GM23338 (cell line): ENCODE data around the gene SLC22A4. TPM values are rescaled to one million over a fixed set of nuclear protein-coding genes. Genes with fewer than 3 reads are reported as not detected.

Experiments
- ATAC-seq: fragments of 200-7000 bp; cut with Tn5 transposase; 3 replicates; pipeline ENCODE4 v1.9.1; 2020
- DNase-seq: peaks from one replicate; pipeline ENCODE4 v3.0.0-alpha.2; 2015; ENCODE audit warnings: low spot score
- H2AFZ ChIP-seq: fragments of 200-600 bp; sonication (generic); 2 replicates; pipeline ENCODE4 v1.8.0; 2016; ENCODE audit warnings: antibody characterized with exemption, mild to moderate bottlenecking, moderate library complexity
- H3F3A ChIP-seq: fragments of 200-600 bp; sonication (generic); replicated peaks from 2 replicates; pipeline ENCODE4 v1.8.0; 2017; ENCODE audit warnings: antibody characterized with exemption, mixed run types, low read depth
- H3K27ac ChIP-seq: fragments of 200-600 bp; sonication (generic); 2 replicates; pipeline ENCODE4 v1.6.1; 2016; ENCODE audit warnings: low read depth
- H3K27me3 ChIP-seq: fragments of 200-600 bp; sonication (generic); 2 replicates; pipeline ENCODE4 v1.8.0; 2016; ENCODE audit warnings: mild to moderate bottlenecking, mixed run types, moderate library complexity; ENCODE audit not compliant: insufficient read depth
- H3K36me3 ChIP-seq: fragments of 200-600 bp; sonication (generic); 2 replicates; pipeline ENCODE4 v1.8.0; 2016; ENCODE audit warnings: mild to moderate bottlenecking; ENCODE audit not compliant: insufficient read depth
- H3K4me1 ChIP-seq: fragments of 200-600 bp; sonication (generic); 2 replicates; pipeline ENCODE4 v1.8.0; 2016; ENCODE audit warnings: mild to moderate bottlenecking, moderate library complexity; ENCODE audit not compliant: insufficient read depth
- H3K4me2 ChIP-seq: fragments of 200-600 bp; sonication (generic); 2 replicates; pipeline ENCODE4 v1.7.1; 2017; ENCODE audit warnings: mixed run types
- H3K4me3 ChIP-seq: fragments of 200-600 bp; sonication (generic); 2 replicates; pipeline ENCODE4 v1.6.1; 2016; ENCODE audit warnings: mixed run types
- H3K79me2 ChIP-seq: fragments of 200-600 bp; sonication (generic); replicated peaks from 2 replicates; pipeline ENCODE4 v1.8.0; 2017; ENCODE audit warnings: mild to moderate bottlenecking; ENCODE audit not compliant: insufficient read depth
- H3K9me2 ChIP-seq: fragments of 200-600 bp; sonication (generic); 2 replicates; pipeline ENCODE4 v1.8.0; 2017; ENCODE audit not compliant: insufficient read depth
- H4K20me1 ChIP-seq: fragments of 200-600 bp; sonication (generic); replicated peaks from 2 replicates; pipeline ENCODE4 v1.8.0; 2017; ENCODE audit warnings: mild to moderate bottlenecking; ENCODE audit not compliant: insufficient read depth
- H3K27ac Mint-ChIP-seq: 2 replicates; pipeline ENCODE4 v1.8.0; 2020; ENCODE audit warnings: inconsistent platforms, mild to moderate bottlenecking, moderate library complexity, mixed read lengths
- H3K27me3 Mint-ChIP-seq: 3 replicates; pipeline ENCODE4 v1.8.0; 2022; ENCODE audit warnings: low read depth, mild to moderate bottlenecking, moderate library complexity, mixed read lengths, inconsistent platforms; ENCODE audit not compliant: insufficient read depth, poor library complexity
- H3K36me3 Mint-ChIP-seq: 3 replicates; pipeline ENCODE4 v1.8.0; 2021; ENCODE audit warnings: low read depth, mild to moderate bottlenecking, inconsistent platforms, moderate library complexity, mixed read lengths
- H3K4me1 Mint-ChIP-seq: 3 replicates; pipeline ENCODE4 v1.8.0; 2020; ENCODE audit warnings: mild to moderate bottlenecking, inconsistent platforms, mixed read lengths
- H3K4me3 Mint-ChIP-seq: 3 replicates; pipeline ENCODE4 v1.8.0; 2021; ENCODE audit warnings: moderate library complexity, mild to moderate bottlenecking, inconsistent platforms, mixed read lengths
- H3K9me3 Mint-ChIP-seq: 3 replicates; pipeline ENCODE4 v1.8.0; 2020; ENCODE audit warnings: moderate library complexity, mild to moderate bottlenecking, inconsistent platforms, mixed read lengths
- CREB1 ChIP-seq: fragments of 250-450 bp; sonication (Bioruptor Pico); IDR thresholded peaks from 2 replicates; pipeline ENCODE4 v1.5.0; 2020; ENCODE audit warnings: low read depth, mild to moderate bottlenecking, moderate library complexity
- EZH2 ChIP-seq: fragments of 200-600 bp; sonication (generic); IDR thresholded peaks from one replicate; pipeline ENCODE4 v1.8.0; 2017; ENCODE audit warnings: antibody characterized with exemption, mild to moderate bottlenecking, low read depth; ENCODE audit not compliant: unreplicated experiment
- EZH2phosphoT487 ChIP-seq: fragments of 200-600 bp; sonication (generic); IDR thresholded peaks from one replicate; pipeline ENCODE4 v1.8.1; 2018; ENCODE audit warnings: antibody characterized with exemption; ENCODE audit not compliant: unreplicated experiment
- JUNB ChIP-seq: IDR thresholded peaks from one replicate; pipeline ENCODE4 v1.6.1; 2016; ENCODE audit warnings: antibody characterized with exemption; ENCODE audit not compliant: unreplicated experiment
- NANOG ChIP-seq: IDR thresholded peaks from 2 replicates; pipeline ENCODE4 v1.6.1; 2016; ENCODE audit warnings: antibody characterized with exemption, borderline replicate concordance
- POLR2AphosphoS5 ChIP-seq: IDR thresholded peaks from 2 replicates; pipeline ENCODE4 v1.6.1; 2016; ENCODE audit warnings: antibody characterized with exemption, low read depth
- STAT1 ChIP-seq: IDR thresholded peaks from one replicate; pipeline ENCODE4 v1.6.1; 2016; ENCODE audit warnings: antibody characterized with exemption; ENCODE audit not compliant: unreplicated experiment
- ZNF114 ChIP-seq: fragments of 250-450 bp; sonication (Bioruptor Pico); IDR thresholded peaks from 2 replicates; pipeline ENCODE4 v1.5.0; 2020; ENCODE audit warnings: mild to moderate bottlenecking, moderate library complexity
- ZNF331 ChIP-seq: fragments of 250-450 bp; sonication (Bioruptor Pico); IDR thresholded peaks from 2 replicates; pipeline ENCODE4 v1.5.0; 2020; ENCODE audit warnings: low read depth, mild to moderate bottlenecking, moderate library complexity
- polyA plus RNA-seq: library from polyadenylated mRNA; unstranded; fragments of >200 nt; fragmentation: Nextera tagmentation; extraction: Ambion mirVana; gene quantifications from 2 replicates; pipeline ENCODE4 v1.2.1, GENCODE V29; 2016
- total RNA-seq: library from RNA; depleted of rRNA; stranded (reverse); fragments of >200 nt; shearing (Covaris generic); gene quantifications from 2 replicates; pipeline ENCODE4 v1.2.3, GENCODE V29; 2014
- TF ChIP-seq, protein P1 (sequence below): IDR thresholded peaks from one replicate; pipeline ENCODE4 v1.6.1; 2018; ENCODE audit warnings: antibody characterized with exemption; ENCODE audit not compliant: unreplicated experiment
- TF ChIP-seq, protein P2 (sequence below): fragments of 250-450 bp; sonication (Bioruptor Pico); IDR thresholded peaks from 2 replicates; pipeline ENCODE4 v1.5.0; 2020; ENCODE audit warnings: mild to moderate bottlenecking, moderate library complexity
- TF ChIP-seq, protein P3 (sequence below), 2 experiments: fragments of 200-600 bp in 1 of 2; sonication (generic) in 1 of 2; conservative IDR thresholded peaks; 2 replicates each; pipeline versions ENCODE4 v1.5.1 to v1.6.1; 2016 to 2017; ENCODE audit warnings: antibody characterized with exemption in 2 of 2, low read depth in 2 of 2, mild to moderate bottlenecking in 2 of 2, moderate library complexity in 1 of 2
- TF ChIP-seq, protein P4 (sequence below): IDR thresholded peaks from 2 replicates; pipeline ENCODE4 v1.6.1; 2016; ENCODE audit warnings: antibody characterized with exemption

Gene SLC22A4
- total and polyA plus RNA-seq, 2 experiments from 2014 or later = 0.28 to 0.40 TPM

DNA sequence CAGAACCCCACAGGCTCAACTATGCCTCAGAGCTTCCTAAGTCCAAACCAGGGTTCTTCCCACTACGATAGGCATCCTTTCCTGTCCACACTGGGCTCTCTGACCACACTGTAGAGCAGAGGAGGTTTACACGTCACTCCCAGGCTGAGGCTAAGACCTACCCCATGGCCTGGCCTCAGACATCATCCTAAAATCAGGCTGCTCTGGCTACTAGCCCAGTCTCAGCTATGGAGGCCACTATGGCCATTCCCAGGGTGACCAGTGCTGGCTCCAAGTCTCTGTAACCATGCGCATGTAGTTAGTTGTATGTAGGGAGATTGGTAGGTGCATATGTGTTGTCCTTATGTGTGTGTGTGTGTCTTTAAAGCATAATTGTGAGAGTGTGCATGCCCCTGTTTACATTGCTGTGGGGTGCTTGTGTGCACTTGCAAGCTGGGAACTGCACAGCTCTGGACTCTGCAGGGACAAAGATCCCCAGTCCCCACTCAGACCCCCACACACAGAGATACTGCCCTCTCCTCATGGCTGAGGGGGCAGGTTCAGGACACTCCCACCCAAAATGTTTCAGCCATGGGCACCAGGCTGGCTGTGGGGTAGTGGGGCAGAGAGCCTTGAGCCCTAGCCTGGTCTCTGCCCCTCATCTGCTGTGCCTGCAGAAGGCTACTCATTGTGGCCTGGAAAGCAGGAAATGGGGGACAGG lies 24.4 kb upstream of the SLC22A4 start:
- no peaks in the 10 kb centered on the region for H3K4me1 ChIP-seq
- H3K4me3 ChIP-seq = no peak overlapping the region
- DNase-seq = no peak
- no peaks in the 10 kb centered on the region for H3K9me2 ChIP-seq
- H3K27me3 ChIP-seq = no peaks in the 10 kb centered on the region
- no peak overlapping the region for H3K27ac ChIP-seq
- no peaks in the 10 kb centered on the region for H4K20me1 ChIP-seq
- no peak overlapping the region for H2AFZ ChIP-seq
- no peak overlapping the region for H3K4me2 ChIP-seq
- H3K79me2 ChIP-seq = no peaks in the 10 kb centered on the region
- no peak for TF ChIP-seq JUNB
- no peak for TF ChIP-seq ZNF114 (CRISPR knock-in tag)
- TF ChIP-seq EZH2phosphoT487 = no peak
- no peak for TF ChIP-seq POLR2AphosphoS5
- TF ChIP-seq, protein P1, sequence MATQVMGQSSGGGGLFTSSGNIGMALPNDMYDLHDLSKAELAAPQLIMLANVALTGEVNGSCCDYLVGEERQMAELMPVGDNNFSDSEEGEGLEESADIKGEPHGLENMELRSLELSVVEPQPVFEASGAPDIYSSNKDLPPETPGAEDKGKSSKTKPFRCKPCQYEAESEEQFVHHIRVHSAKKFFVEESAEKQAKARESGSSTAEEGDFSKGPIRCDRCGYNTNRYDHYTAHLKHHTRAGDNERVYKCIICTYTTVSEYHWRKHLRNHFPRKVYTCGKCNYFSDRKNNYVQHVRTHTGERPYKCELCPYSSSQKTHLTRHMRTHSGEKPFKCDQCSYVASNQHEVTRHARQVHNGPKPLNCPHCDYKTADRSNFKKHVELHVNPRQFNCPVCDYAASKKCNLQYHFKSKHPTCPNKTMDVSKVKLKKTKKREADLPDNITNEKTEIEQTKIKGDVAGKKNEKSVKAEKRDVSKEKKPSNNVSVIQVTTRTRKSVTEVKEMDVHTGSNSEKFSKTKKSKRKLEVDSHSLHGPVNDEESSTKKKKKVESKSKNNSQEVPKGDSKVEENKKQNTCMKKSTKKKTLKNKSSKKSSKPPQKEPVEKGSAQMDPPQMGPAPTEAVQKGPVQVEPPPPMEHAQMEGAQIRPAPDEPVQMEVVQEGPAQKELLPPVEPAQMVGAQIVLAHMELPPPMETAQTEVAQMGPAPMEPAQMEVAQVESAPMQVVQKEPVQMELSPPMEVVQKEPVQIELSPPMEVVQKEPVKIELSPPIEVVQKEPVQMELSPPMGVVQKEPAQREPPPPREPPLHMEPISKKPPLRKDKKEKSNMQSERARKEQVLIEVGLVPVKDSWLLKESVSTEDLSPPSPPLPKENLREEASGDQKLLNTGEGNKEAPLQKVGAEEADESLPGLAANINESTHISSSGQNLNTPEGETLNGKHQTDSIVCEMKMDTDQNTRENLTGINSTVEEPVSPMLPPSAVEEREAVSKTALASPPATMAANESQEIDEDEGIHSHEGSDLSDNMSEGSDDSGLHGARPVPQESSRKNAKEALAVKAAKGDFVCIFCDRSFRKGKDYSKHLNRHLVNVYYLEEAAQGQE = no peak
- TF ChIP-seq EZH2 = no peak
- TF ChIP-seq ZNF331 = no peak
- TF ChIP-seq CREB1 (CRISPR knock-in tag) = no peak
- TF ChIP-seq NANOG = no peak
- TF ChIP-seq, protein P2, sequence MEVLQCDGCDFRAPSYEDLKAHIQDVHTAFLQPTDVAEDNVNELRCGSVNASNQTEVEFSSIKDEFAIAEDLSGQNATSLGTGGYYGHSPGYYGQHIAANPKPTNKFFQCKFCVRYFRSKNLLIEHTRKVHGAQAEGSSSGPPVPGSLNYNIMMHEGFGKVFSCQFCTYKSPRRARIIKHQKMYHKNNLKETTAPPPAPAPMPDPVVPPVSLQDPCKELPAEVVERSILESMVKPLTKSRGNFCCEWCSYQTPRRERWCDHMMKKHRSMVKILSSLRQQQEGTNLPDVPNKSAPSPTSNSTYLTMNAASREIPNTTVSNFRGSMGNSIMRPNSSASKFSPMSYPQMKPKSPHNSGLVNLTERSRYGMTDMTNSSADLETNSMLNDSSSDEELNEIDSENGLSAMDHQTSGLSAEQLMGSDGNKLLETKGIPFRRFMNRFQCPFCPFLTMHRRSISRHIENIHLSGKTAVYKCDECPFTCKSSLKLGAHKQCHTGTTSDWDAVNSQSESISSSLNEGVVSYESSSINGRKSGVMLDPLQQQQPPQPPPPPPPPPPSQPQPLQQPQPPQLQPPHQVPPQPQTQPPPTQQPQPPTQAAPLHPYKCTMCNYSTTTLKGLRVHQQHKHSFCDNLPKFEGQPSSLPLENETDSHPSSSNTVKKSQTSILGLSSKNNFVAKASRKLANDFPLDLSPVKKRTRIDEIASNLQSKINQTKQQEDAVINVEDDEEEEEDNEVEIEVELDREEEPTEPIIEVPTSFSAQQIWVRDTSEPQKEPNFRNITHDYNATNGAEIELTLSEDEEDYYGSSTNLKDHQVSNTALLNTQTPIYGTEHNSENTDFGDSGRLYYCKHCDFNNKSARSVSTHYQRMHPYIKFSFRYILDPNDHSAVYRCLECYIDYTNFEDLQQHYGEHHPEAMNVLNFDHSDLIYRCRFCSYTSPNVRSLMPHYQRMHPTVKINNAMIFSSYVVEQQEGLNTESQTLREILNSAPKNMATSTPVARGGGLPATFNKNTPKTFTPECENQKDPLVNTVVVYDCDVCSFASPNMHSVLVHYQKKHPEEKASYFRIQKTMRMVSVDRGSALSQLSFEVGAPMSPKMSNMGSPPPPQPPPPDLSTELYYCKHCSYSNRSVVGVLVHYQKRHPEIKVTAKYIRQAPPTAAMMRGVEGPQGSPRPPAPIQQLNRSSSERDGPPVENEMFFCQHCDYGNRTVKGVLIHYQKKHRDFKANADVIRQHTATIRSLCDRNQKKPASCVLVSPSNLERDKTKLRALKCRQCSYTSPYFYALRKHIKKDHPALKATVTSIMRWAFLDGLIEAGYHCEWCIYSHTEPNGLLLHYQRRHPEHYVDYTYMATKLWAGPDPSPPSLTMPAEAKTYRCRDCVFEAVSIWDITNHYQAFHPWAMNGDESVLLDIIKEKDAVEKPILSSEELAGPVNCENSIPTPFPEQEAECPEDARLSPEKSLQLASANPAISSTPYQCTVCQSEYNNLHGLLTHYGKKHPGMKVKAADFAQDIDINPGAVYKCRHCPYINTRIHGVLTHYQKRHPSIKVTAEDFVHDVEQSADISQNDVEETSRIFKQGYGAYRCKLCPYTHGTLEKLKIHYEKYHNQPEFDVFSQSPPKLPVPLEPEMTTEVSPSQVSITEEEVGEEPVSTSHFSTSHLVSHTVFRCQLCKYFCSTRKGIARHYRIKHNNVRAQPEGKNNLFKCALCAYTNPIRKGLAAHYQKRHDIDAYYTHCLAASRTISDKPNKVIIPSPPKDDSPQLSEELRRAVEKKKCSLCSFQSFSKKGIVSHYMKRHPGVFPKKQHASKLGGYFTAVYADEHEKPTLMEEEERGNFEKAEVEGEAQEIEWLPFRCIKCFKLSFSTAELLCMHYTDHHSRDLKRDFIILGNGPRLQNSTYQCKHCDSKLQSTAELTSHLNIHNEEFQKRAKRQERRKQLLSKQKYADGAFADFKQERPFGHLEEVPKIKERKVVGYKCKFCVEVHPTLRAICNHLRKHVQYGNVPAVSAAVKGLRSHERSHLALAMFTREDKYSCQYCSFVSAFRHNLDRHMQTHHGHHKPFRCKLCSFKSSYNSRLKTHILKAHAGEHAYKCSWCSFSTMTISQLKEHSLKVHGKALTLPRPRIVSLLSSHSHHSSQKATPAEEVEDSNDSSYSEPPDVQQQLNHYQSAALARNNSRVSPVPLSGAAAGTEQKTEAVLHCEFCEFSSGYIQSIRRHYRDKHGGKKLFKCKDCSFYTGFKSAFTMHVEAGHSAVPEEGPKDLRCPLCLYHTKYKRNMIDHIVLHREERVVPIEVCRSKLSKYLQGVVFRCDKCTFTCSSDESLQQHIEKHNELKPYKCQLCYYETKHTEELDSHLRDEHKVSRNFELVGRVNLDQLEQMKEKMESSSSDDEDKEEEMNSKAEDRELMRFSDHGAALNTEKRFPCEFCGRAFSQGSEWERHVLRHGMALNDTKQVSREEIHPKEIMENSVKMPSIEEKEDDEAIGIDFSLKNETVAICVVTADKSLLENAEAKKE (CRISPR knock-in tag) = no peak
- TF ChIP-seq, protein P3, sequence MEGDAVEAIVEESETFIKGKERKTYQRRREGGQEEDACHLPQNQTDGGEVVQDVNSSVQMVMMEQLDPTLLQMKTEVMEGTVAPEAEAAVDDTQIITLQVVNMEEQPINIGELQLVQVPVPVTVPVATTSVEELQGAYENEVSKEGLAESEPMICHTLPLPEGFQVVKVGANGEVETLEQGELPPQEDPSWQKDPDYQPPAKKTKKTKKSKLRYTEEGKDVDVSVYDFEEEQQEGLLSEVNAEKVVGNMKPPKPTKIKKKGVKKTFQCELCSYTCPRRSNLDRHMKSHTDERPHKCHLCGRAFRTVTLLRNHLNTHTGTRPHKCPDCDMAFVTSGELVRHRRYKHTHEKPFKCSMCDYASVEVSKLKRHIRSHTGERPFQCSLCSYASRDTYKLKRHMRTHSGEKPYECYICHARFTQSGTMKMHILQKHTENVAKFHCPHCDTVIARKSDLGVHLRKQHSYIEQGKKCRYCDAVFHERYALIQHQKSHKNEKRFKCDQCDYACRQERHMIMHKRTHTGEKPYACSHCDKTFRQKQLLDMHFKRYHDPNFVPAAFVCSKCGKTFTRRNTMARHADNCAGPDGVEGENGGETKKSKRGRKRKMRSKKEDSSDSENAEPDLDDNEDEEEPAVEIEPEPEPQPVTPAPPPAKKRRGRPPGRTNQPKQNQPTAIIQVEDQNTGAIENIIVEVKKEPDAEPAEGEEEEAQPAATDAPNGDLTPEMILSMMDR (conservative IDR thresholded peaks at IDR 0.05; ENCODE audit: low read depth in 2 of 2) = no peak
- TF ChIP-seq, protein P4, sequence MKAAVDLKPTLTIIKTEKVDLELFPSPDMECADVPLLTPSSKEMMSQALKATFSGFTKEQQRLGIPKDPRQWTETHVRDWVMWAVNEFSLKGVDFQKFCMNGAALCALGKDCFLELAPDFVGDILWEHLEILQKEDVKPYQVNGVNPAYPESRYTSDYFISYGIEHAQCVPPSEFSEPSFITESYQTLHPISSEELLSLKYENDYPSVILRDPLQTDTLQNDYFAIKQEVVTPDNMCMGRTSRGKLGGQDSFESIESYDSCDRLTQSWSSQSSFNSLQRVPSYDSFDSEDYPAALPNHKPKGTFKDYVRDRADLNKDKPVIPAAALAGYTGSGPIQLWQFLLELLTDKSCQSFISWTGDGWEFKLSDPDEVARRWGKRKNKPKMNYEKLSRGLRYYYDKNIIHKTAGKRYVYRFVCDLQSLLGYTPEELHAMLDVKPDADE = no peak
- TF ChIP-seq STAT1 = no peak
- Mint-ChIP-seq H3K27ac (no peak overlapping the region), H3K36me3 (no peaks in the 10 kb centered on the region), H3K9me3 (no peaks in the 10 kb centered on the region), H3K4me1 (peaks cover 16% of the 10 kb centered on the region), H3K27me3 (peaks cover 4% of the 10 kb centered on the region), H3K4me3 (no peak overlapping the region)
- no peak for ATAC-seq
- peaks cover 5% of the 10 kb centered on the region; the same call in 1 of the 2 replicates for H3F3A ChIP-seq
- H3K36me3 ChIP-seq = no peaks in the 10 kb centered on the region
